Astrocyte of the cerebellum (primary cell): Measurements from ENCODE around the gene PPIL6.
A peak's percentile ranks its signal among the peaks of the same experiment; 100 is the strongest.

Source experiments
- DNase-seq: peaks from one replicate; pipeline ENCODE4 v3.0.0-alpha.2; 2011; ENCODE audit warnings: low read depth
- H3K4me3 ChIP-seq: 2 replicates; pipeline ENCODE4 v1.5.1; 2011; ENCODE audit warnings: mild to moderate bottlenecking, low read depth, low read length, moderate library complexity
- in situ Hi-C: cut with HindIII; loops from 2 replicates; pipeline ENCODE4 v1.10.0; 2017; ENCODE audit warnings: low sequenced_read_pairs
- TF ChIP-seq, protein P1 (sequence below): IDR thresholded peaks from 2 replicates; pipeline ENCODE4 v1.5.1; 2012; ENCODE audit warnings: low read length, low read depth, moderate library complexity, mild to moderate bottlenecking; ENCODE audit errors: missing control alignments

PPIL6 gene

DNA sequence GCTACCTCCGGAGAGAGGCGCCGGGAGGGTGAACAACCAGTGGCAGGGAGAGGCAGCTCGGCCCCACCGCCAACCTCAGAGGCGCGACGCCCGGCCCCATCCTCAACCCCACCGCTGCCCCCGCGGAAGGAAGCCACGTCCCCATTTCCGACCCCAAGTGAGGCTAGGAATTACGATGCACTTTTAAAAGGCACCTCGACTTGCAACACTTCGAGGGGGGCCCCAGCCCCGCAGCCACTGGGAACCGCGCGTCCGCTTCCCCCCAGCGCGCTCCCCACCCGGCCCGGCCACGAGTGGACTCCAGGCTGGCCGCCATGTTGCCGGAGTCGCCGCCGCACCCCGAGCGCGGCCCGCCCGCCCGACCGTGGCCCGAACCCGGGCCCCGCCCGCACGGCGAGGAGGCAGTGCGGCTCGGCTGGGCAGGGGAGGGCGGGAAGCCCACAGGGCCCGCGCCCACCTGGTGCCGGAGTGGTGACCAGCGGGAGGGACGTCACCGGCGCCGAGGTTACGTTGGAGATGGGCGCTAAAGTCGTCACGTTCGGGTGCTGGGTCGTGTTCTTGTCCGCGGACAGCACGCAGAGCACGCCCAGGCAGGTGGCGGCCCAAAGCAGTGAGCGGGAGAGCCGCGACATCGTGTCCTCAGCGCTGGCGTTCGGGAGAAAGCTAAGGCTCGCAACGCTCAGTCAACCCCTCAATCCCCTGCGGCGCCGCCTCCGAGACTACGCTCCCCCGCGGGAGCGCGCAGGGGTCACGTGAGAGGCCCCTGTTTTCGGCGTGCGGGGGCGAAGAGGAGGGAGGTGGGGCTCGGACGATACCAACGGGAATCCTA lies 58.5 kb downstream of the PPIL6 start, which contains the start of gene CD164:
Gene CD164, minus strand, starts transcription at position 721 of the 829 bp plus-strand sequence. Its CDS starts 89 bp downstream, at position 632.
- H3K4me3 ChIP-seq = peak within 1 kb of the TSS; percentile 84
- in situ Hi-C loops = no loop called here
- peak; percentile 85 for DNase-seq
- TF ChIP-seq, protein P1, sequence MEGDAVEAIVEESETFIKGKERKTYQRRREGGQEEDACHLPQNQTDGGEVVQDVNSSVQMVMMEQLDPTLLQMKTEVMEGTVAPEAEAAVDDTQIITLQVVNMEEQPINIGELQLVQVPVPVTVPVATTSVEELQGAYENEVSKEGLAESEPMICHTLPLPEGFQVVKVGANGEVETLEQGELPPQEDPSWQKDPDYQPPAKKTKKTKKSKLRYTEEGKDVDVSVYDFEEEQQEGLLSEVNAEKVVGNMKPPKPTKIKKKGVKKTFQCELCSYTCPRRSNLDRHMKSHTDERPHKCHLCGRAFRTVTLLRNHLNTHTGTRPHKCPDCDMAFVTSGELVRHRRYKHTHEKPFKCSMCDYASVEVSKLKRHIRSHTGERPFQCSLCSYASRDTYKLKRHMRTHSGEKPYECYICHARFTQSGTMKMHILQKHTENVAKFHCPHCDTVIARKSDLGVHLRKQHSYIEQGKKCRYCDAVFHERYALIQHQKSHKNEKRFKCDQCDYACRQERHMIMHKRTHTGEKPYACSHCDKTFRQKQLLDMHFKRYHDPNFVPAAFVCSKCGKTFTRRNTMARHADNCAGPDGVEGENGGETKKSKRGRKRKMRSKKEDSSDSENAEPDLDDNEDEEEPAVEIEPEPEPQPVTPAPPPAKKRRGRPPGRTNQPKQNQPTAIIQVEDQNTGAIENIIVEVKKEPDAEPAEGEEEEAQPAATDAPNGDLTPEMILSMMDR = no peak

GRCh38 chr6:109381061-109381746 lies 59.2 kb downstream of the PPIL6 start:
- H3K4me3 ChIP-seq = peak overlapping the region; percentile 84
- in situ Hi-C loops = no loop called here
- TF ChIP-seq, protein P1 = no peak
- DNase-seq = no peak

GRCh38 chr6:109379711-109380110 lies 60.7 kb downstream of the PPIL6 start:
- H3K4me3 ChIP-seq = peak overlapping the region; percentile 84
- in situ Hi-C loops = no loop called here
- TF ChIP-seq, protein P1 = no peak
- DNase-seq = no peak

DNA sequence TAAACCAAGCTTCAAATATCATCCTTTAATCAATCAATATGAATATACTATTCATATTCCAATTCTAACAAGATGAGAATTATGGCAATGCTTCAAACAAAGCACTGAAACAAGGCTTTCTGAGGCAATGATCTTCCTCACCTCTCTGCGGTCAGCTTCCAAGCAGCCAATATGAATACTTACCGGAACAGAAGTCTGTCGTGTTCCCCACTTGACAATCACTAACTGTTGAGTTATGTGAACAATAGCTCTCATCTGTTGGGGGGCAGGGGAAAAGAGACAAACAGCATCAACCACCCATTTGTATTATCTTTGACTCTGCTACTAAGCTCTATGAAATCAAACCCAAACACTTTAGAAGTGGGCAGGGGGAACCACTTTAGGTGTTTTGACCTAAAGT lies 62.7 kb downstream of the PPIL6 start:
- H3K4me3 ChIP-seq = no peak overlapping the region
- in situ Hi-C loops = no loop called here
- TF ChIP-seq, protein P1 = no peak
- no peak for DNase-seq

DNA sequence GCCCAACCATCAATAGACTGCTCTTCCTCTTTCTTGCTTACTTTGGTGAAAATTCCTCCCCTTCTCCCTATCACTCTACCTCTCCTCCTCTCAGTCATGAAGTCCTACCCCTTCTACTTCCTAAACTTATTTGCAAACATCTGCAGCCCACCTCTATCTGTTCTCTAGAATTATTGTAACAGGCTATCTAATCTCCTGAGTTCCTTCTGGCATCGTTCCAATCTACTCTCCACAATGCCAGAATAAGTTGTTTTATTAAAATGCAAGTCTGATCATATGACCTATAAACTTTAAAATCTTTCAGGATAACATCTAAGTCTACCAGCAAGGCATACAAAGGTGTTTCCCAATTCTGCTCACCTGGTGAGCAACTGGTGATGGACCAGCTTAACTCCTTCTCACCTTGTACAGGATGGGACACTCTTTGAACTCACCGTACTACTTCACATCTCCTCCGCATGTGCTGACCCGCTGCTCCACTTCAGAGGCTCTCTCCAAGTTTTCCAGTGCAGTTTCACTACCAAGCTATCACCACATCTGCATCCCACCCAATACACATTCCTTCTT lies 66.0 kb downstream of the PPIL6 start:
- TF ChIP-seq, protein P1 = no peak
- in situ Hi-C loops = no loop called here
- DNase-seq = no peak
- H3K4me3 ChIP-seq = no peak overlapping the region

- in situ Hi-C loops = no loop called here
- DNase-seq = no peak
- H3K4me3 ChIP-seq = no peak overlapping the region
- TF ChIP-seq, protein P1 = no peak
These were observed 66.7 kb downstream of the PPIL6 start for GRCh38 chr6:109373762-109374161.
